HEK293 (cell line): Measurements from ENCODE around the gene NRSN2.

ENCODE experiments used
- BCL11B ChIP-seq: fragments of 450-650 bp; formaldehyde crosslinking; IDR thresholded peaks from 2 replicates; pipeline ENCODE4 v1.5.1; 2016; ENCODE audit warnings: low read depth, missing biosample characterization, missing genetic modification characterization
- FEZF1 ChIP-seq: fragments of 450-650 bp; formaldehyde crosslinking; IDR thresholded peaks from 2 replicates; pipeline ENCODE4 v1.5.1; 2016; ENCODE audit warnings: missing biosample characterization, missing genetic modification characterization
- HOXD13 ChIP-seq: sonication (generic); formaldehyde crosslinking; IDR thresholded peaks from 2 replicates; pipeline ENCODE4 v1.8.0; 2022; ENCODE audit warnings: missing genetic modification reagents, borderline replicate concordance
- KLF10 ChIP-seq: fragments of 450-650 bp; IDR thresholded peaks from 2 replicates; pipeline ENCODE4 v1.5.1; 2018; ENCODE audit warnings: missing biosample characterization, mild to moderate bottlenecking, missing genetic modification characterization
- RBAK ChIP-seq: fragments of 450-650 bp; formaldehyde crosslinking; IDR thresholded peaks from 2 replicates; pipeline ENCODE4 v1.5.1; 2016; ENCODE audit warnings: missing biosample characterization, missing genetic modification characterization
- SETDB1 ChIP-seq: IDR thresholded peaks from one replicate; pipeline ENCODE4 v1.6.1; 2017; ENCODE audit warnings: mild to moderate bottlenecking, low read length, moderate library complexity, mixed read lengths; ENCODE audit not compliant: insufficient read length
- ZBTB8A ChIP-seq: fragments of 450-650 bp; formaldehyde crosslinking; IDR thresholded peaks from 2 replicates; pipeline ENCODE4 v1.5.1; 2016; ENCODE audit warnings: missing biosample characterization, missing genetic modification characterization
- ZEB2 ChIP-seq: fragments of 450-650 bp; formaldehyde crosslinking; IDR thresholded peaks from 2 replicates; pipeline ENCODE4 v1.5.1; 2016; ENCODE audit warnings: missing biosample characterization, missing genetic modification characterization
- ZNF221 ChIP-seq: fragments of 450-650 bp; formaldehyde crosslinking; IDR thresholded peaks from 2 replicates; pipeline ENCODE4 v1.5.1; 2017; ENCODE audit warnings: missing biosample characterization, missing genetic modification characterization, borderline replicate concordance
- ZNF391 ChIP-seq: fragments of 450-650 bp; formaldehyde crosslinking; IDR thresholded peaks from 2 replicates; pipeline ENCODE4 v1.5.1; 2016; ENCODE audit warnings: low read depth, missing biosample characterization, missing genetic modification characterization, borderline replicate concordance
- ZNF423 ChIP-seq: fragments of 450-650 bp; formaldehyde crosslinking; IDR thresholded peaks from 2 replicates; pipeline ENCODE4 v1.5.1; 2016; ENCODE audit warnings: missing biosample characterization, missing genetic modification characterization
- ZNF529 ChIP-seq: fragments of 450-650 bp; formaldehyde crosslinking; IDR thresholded peaks from 2 replicates; pipeline ENCODE4 v1.5.1; 2017; ENCODE audit warnings: missing genetic modification characterization, missing biosample characterization; ENCODE audit not compliant: insufficient replicate concordance
- ZNF548 ChIP-seq: fragments of 450-650 bp; formaldehyde crosslinking; IDR thresholded peaks from 2 replicates; pipeline ENCODE4 v1.5.1; 2016; ENCODE audit warnings: missing biosample characterization, missing genetic modification characterization
- ZNF610 ChIP-seq: fragments of 450-650 bp; formaldehyde crosslinking; IDR thresholded peaks from 2 replicates; pipeline ENCODE4 v1.5.1; 2016; ENCODE audit warnings: missing biosample characterization, missing genetic modification characterization, borderline replicate concordance
- ZNF747 ChIP-seq: fragments of 450-650 bp; formaldehyde crosslinking; IDR thresholded peaks from 2 replicates; pipeline ENCODE4 v1.5.1; 2016; ENCODE audit warnings: missing biosample characterization, missing genetic modification characterization
- ZXDB ChIP-seq: fragments of 450-650 bp; formaldehyde crosslinking; IDR thresholded peaks from 2 replicates; pipeline ENCODE4 v1.5.1; 2016; ENCODE audit warnings: missing biosample characterization, missing genetic modification characterization
- TF ChIP-seq, protein P1 (sequence below): fragments of 450-650 bp; formaldehyde crosslinking; IDR thresholded peaks from 2 replicates; pipeline ENCODE4 v1.5.1; 2016; ENCODE audit warnings: missing biosample characterization, missing genetic modification characterization
- TF ChIP-seq, protein P2 (sequence below): fragments of 450-650 bp; formaldehyde crosslinking; IDR thresholded peaks from 2 replicates; pipeline ENCODE4 v1.5.1; 2017; ENCODE audit warnings: missing biosample characterization, missing genetic modification characterization
- TF ChIP-seq, protein P3 (sequence below): fragments of 450-650 bp; formaldehyde crosslinking; IDR thresholded peaks from 2 replicates; pipeline ENCODE4 v1.5.1; 2016; ENCODE audit warnings: missing biosample characterization, missing genetic modification characterization
- TF ChIP-seq, protein P4 (sequence below): fragments of 450-650 bp; formaldehyde crosslinking; IDR thresholded peaks from 2 replicates; pipeline ENCODE4 v1.5.1; 2016; ENCODE audit warnings: missing biosample characterization, missing genetic modification characterization
- TF ChIP-seq, protein P5 (sequence below): fragments of 450-650 bp; formaldehyde crosslinking; IDR thresholded peaks from 2 replicates; pipeline ENCODE4 v1.5.1; 2017; ENCODE audit warnings: missing biosample characterization, missing genetic modification characterization
- TF ChIP-seq, protein P6 (sequence below): fragments of 450-650 bp; formaldehyde crosslinking; IDR thresholded peaks from 2 replicates; pipeline ENCODE4 v1.5.1; 2017; ENCODE audit warnings: missing biosample characterization, missing genetic modification characterization
- TF ChIP-seq, protein P7 (sequence below): fragments of 450-650 bp; formaldehyde crosslinking; IDR thresholded peaks from 2 replicates; pipeline ENCODE4 v1.5.1; 2017; ENCODE audit warnings: missing biosample characterization, missing genetic modification characterization
- TF ChIP-seq, protein P8 (sequence below): fragments of 450-650 bp; formaldehyde crosslinking; IDR thresholded peaks from 2 replicates; pipeline ENCODE4; 2016; ENCODE audit warnings: missing biosample characterization, missing genetic modification characterization

Gene NRSN2

DNA sequence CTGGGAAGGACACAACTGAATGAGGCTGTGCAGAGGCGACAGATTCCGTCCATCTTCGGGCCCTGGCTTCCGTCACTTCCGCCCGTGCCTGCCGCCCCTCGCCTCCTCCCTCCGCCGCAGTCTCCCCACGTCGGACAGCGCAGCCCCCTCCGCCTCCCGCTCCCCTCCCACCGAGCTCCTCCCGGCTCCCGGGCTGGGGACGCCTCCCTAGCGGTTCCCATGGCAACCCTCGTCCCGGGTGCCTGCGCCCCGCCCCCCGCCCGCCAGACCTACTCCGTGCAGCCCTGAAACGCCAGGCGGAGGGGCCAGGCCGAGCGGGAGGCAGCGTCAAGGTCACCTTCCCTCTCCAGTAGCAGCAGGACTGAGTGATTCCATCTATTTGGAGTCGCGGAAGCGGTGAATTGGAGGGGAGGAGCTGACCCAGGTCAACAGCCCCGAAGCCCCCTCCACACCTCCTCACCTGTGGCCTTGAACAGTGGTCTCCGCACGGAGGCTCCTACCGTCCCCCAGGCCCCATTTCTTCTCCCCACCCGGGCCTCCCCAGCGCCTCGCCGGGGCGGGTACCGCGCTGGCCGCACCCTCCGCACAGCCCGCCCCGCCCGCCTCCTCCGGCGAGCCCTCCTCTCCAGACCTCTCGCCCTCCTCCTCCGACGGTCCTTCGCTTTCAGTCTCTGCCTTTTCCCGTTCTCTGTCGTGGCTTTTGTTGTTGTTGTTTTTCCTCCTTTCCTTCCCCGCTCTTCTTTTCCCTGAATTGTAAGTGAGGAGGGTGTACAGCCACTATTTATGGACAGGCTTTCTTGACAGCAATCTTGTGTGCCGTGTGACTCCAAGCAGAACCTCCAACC is 951 bp downstream of the NRSN2 start (continued):
- TF ChIP-seq ZEB2 (tag by site-specific recombination) (peak; percentile 87), SETDB1 (no peak), ZNF548 (tag by site-specific recombination) (no peak), BCL11B (tag by site-specific recombination) (no peak), ZNF747 (tag by site-specific recombination) (no peak), ZNF610 (peak; percentile 81; the same call in 1 of the 2 replicates), RBAK (tag by site-specific recombination) (no peak), FEZF1 (peak; percentile 53), ZNF221 (tag by site-specific recombination) (no peak), HOXD13 (CRISPR knock-in tag) (no peak), ZNF391 (tag by site-specific recombination) (no peak), ZBTB8A (tag by site-specific recombination) (peak; percentile 97), KLF10 (tag by site-specific recombination) (peak; percentile 85), ZNF529 (tag by site-specific recombination) (no peak), ZXDB (tag by site-specific recombination) (peak; percentile 71; the same call in 1 of the 2 replicates), ZNF423 (0 out of 2 replicates have a peak, but pooled peaks have one; percentile 4)
- TF ChIP-seq, protein P1, sequence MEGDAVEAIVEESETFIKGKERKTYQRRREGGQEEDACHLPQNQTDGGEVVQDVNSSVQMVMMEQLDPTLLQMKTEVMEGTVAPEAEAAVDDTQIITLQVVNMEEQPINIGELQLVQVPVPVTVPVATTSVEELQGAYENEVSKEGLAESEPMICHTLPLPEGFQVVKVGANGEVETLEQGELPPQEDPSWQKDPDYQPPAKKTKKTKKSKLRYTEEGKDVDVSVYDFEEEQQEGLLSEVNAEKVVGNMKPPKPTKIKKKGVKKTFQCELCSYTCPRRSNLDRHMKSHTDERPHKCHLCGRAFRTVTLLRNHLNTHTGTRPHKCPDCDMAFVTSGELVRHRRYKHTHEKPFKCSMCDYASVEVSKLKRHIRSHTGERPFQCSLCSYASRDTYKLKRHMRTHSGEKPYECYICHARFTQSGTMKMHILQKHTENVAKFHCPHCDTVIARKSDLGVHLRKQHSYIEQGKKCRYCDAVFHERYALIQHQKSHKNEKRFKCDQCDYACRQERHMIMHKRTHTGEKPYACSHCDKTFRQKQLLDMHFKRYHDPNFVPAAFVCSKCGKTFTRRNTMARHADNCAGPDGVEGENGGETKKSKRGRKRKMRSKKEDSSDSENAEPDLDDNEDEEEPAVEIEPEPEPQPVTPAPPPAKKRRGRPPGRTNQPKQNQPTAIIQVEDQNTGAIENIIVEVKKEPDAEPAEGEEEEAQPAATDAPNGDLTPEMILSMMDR (tag by site-specific recombination), result peak; percentile 18; the same call in 1 of the 2 replicates
- TF ChIP-seq, protein P2, sequence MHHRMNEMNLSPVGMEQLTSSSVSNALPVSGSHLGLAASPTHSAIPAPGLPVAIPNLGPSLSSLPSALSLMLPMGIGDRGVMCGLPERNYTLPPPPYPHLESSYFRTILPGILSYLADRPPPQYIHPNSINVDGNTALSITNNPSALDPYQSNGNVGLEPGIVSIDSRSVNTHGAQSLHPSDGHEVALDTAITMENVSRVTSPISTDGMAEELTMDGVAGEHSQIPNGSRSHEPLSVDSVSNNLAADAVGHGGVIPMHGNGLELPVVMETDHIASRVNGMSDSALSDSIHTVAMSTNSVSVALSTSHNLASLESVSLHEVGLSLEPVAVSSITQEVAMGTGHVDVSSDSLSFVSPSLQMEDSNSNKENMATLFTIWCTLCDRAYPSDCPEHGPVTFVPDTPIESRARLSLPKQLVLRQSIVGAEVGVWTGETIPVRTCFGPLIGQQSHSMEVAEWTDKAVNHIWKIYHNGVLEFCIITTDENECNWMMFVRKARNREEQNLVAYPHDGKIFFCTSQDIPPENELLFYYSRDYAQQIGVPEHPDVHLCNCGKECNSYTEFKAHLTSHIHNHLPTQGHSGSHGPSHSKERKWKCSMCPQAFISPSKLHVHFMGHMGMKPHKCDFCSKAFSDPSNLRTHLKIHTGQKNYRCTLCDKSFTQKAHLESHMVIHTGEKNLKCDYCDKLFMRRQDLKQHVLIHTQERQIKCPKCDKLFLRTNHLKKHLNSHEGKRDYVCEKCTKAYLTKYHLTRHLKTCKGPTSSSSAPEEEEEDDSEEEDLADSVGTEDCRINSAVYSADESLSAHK (tag by site-specific recombination), result peak; percentile 39; the same call in 1 of the 2 replicates
- TF ChIP-seq, protein P3, sequence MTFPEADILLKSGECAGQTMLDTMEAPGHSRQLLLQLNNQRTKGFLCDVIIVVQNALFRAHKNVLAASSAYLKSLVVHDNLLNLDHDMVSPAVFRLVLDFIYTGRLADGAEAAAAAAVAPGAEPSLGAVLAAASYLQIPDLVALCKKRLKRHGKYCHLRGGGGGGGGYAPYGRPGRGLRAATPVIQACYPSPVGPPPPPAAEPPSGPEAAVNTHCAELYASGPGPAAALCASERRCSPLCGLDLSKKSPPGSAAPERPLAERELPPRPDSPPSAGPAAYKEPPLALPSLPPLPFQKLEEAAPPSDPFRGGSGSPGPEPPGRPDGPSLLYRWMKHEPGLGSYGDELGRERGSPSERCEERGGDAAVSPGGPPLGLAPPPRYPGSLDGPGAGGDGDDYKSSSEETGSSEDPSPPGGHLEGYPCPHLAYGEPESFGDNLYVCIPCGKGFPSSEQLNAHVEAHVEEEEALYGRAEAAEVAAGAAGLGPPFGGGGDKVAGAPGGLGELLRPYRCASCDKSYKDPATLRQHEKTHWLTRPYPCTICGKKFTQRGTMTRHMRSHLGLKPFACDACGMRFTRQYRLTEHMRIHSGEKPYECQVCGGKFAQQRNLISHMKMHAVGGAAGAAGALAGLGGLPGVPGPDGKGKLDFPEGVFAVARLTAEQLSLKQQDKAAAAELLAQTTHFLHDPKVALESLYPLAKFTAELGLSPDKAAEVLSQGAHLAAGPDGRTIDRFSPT (tag by site-specific recombination), result no peak
- TF ChIP-seq, protein P4, sequence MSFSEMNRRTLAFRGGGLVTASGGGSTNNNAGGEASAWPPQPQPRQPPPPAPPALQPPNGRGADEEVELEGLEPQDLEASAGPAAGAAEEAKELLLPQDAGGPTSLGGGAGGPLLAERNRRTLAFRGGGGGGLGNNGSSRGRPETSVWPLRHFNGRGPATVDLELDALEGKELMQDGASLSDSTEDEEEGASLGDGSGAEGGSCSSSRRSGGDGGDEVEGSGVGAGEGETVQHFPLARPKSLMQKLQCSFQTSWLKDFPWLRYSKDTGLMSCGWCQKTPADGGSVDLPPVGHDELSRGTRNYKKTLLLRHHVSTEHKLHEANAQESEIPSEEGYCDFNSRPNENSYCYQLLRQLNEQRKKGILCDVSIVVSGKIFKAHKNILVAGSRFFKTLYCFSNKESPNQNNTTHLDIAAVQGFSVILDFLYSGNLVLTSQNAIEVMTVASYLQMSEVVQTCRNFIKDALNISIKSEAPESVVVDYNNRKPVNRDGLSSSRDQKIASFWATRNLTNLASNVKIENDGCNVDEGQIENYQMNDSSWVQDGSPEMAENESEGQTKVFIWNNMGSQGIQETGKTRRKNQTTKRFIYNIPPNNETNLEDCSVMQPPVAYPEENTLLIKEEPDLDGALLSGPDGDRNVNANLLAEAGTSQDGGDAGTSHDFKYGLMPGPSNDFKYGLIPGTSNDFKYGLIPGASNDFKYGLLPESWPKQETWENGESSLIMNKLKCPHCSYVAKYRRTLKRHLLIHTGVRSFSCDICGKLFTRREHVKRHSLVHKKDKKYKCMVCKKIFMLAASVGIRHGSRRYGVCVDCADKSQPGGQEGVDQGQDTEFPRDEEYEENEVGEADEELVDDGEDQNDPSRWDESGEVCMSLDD, result peak; percentile 97
- TF ChIP-seq, protein P5, sequence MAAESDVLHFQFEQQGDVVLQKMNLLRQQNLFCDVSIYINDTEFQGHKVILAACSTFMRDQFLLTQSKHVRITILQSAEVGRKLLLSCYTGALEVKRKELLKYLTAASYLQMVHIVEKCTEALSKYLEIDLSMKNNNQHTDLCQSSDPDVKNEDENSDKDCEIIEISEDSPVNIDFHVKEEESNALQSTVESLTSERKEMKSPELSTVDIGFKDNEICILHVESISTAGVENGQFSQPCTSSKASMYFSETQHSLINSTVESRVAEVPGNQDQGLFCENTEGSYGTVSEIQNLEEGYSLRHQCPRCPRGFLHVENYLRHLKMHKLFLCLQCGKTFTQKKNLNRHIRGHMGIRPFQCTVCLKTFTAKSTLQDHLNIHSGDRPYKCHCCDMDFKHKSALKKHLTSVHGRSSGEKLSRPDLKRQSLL, result no peak
- TF ChIP-seq, protein P6, sequence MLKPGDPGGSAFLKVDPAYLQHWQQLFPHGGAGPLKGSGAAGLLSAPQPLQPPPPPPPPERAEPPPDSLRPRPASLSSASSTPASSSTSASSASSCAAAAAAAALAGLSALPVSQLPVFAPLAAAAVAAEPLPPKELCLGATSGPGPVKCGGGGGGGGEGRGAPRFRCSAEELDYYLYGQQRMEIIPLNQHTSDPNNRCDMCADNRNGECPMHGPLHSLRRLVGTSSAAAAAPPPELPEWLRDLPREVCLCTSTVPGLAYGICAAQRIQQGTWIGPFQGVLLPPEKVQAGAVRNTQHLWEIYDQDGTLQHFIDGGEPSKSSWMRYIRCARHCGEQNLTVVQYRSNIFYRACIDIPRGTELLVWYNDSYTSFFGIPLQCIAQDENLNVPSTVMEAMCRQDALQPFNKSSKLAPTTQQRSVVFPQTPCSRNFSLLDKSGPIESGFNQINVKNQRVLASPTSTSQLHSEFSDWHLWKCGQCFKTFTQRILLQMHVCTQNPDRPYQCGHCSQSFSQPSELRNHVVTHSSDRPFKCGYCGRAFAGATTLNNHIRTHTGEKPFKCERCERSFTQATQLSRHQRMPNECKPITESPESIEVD, result no peak
- TF ChIP-seq, protein P7, sequence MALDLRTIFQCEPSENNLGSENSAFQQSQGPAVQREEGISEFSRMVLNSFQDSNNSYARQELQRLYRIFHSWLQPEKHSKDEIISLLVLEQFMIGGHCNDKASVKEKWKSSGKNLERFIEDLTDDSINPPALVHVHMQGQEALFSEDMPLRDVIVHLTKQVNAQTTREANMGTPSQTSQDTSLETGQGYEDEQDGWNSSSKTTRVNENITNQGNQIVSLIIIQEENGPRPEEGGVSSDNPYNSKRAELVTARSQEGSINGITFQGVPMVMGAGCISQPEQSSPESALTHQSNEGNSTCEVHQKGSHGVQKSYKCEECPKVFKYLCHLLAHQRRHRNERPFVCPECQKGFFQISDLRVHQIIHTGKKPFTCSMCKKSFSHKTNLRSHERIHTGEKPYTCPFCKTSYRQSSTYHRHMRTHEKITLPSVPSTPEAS (tag by site-specific recombination), result peak; percentile 98
- TF ChIP-seq, protein P8, sequence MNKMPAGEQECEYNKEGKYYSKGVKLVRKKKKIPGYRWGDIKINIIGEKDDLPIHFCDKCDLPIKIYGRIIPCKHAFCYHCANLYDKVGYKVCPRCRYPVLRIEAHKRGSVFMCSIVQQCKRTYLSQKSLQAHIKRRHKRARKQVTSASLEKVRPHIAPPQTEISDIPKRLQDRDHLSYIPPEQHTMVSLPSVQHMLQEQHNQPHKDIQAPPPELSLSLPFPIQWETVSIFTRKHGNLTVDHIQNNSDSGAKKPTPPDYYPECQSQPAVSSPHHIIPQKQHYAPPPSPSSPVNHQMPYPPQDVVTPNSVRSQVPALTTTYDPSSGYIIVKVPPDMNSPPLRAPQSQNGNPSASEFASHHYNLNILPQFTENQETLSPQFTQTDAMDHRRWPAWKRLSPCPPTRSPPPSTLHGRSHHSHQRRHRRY (tag by site-specific recombination), result no peak
